GM19193 (cell line): ENCODE data around the gene PDCD2.

ENCODE experiments used
- POLR2A ChIP-seq: IDR thresholded peaks from 4 replicates; pipeline ENCODE4 v1.6.1; 2011; ENCODE audit not compliant: insufficient read depth, insufficient read length; ENCODE audit errors: extremely low read depth

The PDCD2 gene, protein sequence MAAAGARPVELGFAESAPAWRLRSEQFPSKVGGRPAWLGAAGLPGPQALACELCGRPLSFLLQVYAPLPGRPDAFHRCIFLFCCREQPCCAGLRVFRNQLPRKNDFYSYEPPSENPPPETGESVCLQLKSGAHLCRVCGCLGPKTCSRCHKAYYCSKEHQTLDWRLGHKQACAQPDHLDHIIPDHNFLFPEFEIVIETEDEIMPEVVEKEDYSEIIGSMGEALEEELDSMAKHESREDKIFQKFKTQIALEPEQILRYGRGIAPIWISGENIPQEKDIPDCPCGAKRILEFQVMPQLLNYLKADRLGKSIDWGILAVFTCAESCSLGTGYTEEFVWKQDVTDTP

GRCh38 chr6:170584181-170584953, at the start of gene PDCD2:
TSS of gene PDCD2 (minus strand) at chr6:170584637. CDS start at chr6:170584581, 56 bp downstream.
- peak; percentile 94 for TF ChIP-seq POLR2A

DNA sequence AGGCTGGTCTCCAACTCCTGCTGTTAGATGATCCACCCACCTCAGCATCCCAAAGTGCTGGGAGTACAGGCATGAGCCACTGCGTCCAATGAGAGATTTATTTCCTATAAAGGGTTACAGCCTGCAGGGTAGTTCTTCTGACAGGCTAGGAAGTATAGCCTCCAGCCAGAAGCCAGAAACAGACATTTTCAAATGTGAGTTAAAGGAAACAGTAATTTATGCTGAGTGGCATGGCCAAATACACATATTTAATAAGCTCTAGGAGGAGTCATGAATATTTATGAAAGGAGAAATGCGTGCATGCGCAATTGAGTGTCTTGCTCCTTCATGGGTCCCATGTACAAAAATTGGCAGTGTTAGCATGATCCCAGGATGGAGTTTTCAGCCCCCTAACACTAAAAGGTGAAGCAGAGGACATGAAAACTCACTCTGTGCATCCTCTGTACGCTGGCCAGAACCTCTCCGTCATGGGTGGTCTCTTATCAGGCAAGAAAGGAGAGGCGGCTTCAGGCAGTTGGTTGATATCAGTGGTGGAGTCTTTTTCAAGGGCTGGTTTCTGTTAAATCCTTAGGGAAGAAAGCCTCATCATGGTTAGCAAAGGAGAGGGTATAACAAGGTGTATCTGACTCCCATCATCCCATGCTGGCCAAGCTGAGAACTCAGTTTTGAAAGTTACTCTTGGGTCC, 21.3 kb upstream of the PDCD2 start:
- no peak for TF ChIP-seq POLR2A

DNA sequence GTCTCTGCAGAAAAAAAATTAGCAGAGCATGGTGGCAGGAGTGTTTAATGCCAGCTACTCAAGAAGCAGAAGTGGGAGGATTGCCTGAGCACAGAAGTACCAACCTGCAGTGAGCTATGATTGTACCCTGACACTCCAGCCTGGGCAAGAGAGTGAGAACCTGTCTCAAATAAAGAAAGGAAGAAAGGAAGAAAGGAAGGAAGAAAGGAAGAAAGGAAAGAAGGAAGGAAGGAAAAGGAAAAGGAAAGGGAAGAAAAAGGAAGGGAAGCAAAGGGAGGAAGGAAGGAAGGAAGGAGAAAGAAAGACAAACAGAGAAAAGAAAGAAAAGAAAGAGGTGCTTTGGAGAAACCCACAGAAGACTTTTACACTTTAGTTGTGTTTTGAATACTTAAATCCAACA, 12.8 kb upstream of the PDCD2 start:
- no peak for TF ChIP-seq POLR2A

- no peak for TF ChIP-seq POLR2A
Observed at GRCh38 chr6:170596426-170596825, 12.0 kb upstream of the PDCD2 start.

DNA sequence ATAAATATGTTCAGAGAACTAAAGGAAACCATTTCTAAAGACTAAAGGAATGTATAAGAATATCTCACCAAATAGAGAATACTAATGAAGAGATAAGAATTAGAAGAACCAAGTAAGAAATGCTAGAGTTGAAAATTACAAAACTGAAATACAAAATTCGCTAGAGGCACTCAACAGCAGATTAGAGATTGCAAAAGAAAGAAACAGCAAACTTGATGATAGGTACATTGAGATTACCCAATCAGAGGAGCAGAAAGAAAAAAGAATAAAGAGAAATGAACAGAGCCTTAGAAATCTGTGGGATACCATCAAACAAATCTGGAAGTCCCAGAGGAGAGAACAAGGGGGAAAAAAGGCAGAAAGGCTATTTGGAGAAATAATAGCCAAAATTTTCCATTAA, 6.3 kb upstream of the PDCD2 start:
- no peak for TF ChIP-seq POLR2A

- no peak for TF ChIP-seq POLR2A
Observed at GRCh38 chr6:170584954-170585498, 589 bp upstream of the PDCD2 start.

GRCh38 chr6:170583756-170584180, 669 bp downstream of the PDCD2 start:
- TF ChIP-seq POLR2A: no peak

GRCh38 chr6:170578909-170579308, 5.5 kb downstream of the PDCD2 start:
- no peak for TF ChIP-seq POLR2A

- no peak for TF ChIP-seq POLR2A
Observed at GRCh38 chr6:170575250-170575649, 9.2 kb downstream of the PDCD2 start.

- no peak for TF ChIP-seq POLR2A
Observed at GRCh38 chr6:170572704-170573466, 11.6 kb downstream of the PDCD2 start.

DNA sequence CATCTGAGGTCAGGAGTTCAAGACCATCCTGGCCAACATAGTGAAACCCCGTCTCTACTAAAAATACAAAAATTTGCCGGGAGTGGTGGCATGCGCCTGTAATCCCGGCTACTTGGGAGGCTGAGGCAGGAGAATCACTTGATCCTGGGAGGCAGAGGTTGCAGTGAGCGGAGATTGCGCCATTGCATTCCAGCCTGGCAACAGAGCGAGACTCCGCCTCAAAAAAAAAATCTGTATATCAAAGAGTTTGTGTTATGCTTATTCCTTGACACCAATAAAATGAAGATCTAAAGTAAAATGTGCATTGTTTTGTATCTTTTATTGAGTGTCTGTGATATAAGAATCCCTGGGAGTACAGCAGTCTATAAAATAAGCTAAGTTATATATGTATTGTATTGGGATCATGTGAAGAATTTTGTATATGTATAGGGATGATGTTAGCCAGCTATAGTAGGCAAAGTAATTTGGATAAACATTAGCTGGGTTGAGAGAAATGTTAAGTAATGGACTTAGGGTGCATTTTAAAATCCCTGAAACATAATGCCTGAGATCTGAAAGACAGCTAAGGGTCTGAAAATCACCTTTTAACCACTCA, 19.4 kb downstream of the PDCD2 start:
- no peak for TF ChIP-seq POLR2A

GRCh38 chr6:170561555-170561954, 22.9 kb downstream of the PDCD2 start:
- TF ChIP-seq POLR2A: no peak

DNA sequence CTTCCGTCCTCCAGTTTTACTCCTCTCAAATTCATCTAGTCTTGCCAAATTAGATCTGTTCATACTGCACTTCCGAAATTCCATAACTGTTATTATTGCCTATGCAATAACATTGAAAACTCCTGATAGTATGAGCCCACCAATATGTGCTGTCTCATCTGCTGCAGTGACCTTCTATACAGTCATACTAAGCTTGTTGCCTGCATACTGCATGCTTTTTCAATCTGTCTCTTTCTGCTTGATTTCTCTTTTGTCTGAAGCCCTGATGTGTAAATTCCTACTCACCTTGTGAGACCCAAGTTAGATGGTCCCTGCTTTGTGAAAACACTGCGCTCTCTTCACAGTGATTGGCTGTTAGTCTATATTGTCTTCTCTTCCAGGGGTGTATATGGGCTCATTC, 29.1 kb downstream of the PDCD2 start:
- TF ChIP-seq POLR2A: no peak

DNA sequence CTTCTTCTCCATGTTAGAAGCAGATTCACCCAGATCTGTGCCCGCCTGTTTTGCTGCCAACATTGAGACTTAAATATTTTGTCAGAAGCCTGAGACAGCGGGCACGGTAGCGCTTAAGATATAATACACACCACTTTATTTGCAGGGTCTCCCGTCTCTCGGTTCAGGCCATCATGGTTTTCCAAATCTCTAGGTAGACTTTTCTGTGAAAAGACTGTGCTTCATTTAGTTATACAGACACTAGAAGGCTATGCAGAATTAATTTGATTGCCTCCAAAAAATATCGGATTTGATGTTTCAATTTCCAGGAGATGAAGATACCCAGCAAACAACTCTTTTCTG, 29.7 kb downstream of the PDCD2 start:
- TF ChIP-seq POLR2A: no peak
